IMR-90 (cell line): ENCODE data around the gene IL11RA.
A peak's percentile ranks its signal among the peaks of the same experiment; 100 is the strongest.

Experiments
- BHLHE40 ChIP-seq: fragments of 150-350 bp; IDR thresholded peaks from 2 replicates; pipeline ENCODE4 v1.6.1; 2016; ENCODE audit warnings: mild to moderate bottlenecking, low read depth, low read length
- CEBPB ChIP-seq: IDR thresholded peaks from 2 replicates; pipeline ENCODE4 v1.6.1; 2012; ENCODE audit warnings: low read depth, low read length, improper control_type of control experiment
- CHD1 ChIP-seq: IDR thresholded peaks from 2 replicates; pipeline ENCODE4 v1.6.1; 2012; ENCODE audit warnings: low read depth, low read length, improper control_type of control experiment
- CTCF ChIP-seq: conservative IDR thresholded peaks from 2 replicates; pipeline ENCODE4 v1.5.1; 2012; ENCODE audit warnings: mild to moderate bottlenecking, low read depth, low read length, improper control_type of control experiment
- MAFK ChIP-seq: IDR thresholded peaks from 2 replicates; pipeline ENCODE4 v1.6.1; 2012; ENCODE audit warnings: low read depth, low read length, improper control_type of control experiment
- MXI1 ChIP-seq: IDR thresholded peaks from 2 replicates; pipeline ENCODE4 v1.6.1; 2012; ENCODE audit warnings: low read depth, mild to moderate bottlenecking, low read length, moderate library complexity, borderline replicate concordance
- POLR2A ChIP-seq: IDR thresholded peaks from 2 replicates; pipeline ENCODE4 v1.6.1; 2012; ENCODE audit warnings: mild to moderate bottlenecking, low read depth, low read length
- RCOR1 ChIP-seq: IDR thresholded peaks from 2 replicates; pipeline ENCODE4 v1.6.1; 2012; ENCODE audit warnings: mild to moderate bottlenecking, low read length, improper control_type of control experiment; ENCODE audit not compliant: insufficient replicate concordance
- SMC3 ChIP-seq: fragments of 150-350 bp; IDR thresholded peaks from 2 replicates; pipeline ENCODE4 v1.6.1; 2016; ENCODE audit warnings: low read depth, mild to moderate bottlenecking, antibody characterized with exemption, low read length, moderate library complexity
- USF2 ChIP-seq: fragments of 150-350 bp; IDR thresholded peaks from 2 replicates; pipeline ENCODE4 v1.6.1; 2017; ENCODE audit warnings: mild to moderate bottlenecking, antibody characterized with exemption, low read length, low read depth

- no peak for TF ChIP-seq MXI1
- TF ChIP-seq CEBPB, result no peak
- TF ChIP-seq CTCF, result no peak
- TF ChIP-seq SMC3, result no peak
- TF ChIP-seq POLR2A, result no peak
- no peak for TF ChIP-seq CHD1
- TF ChIP-seq USF2, result no peak
- no peak for TF ChIP-seq BHLHE40
- TF ChIP-seq RCOR1, result no peak
- peak; percentile 73 for TF ChIP-seq MAFK
These were observed 18.0 kb downstream of the IL11RA start for GRCh38 chr9:34669809-34670562.
